Measurements from ENCODE around the gene TCP11.

Gene TCP11

DNA sequence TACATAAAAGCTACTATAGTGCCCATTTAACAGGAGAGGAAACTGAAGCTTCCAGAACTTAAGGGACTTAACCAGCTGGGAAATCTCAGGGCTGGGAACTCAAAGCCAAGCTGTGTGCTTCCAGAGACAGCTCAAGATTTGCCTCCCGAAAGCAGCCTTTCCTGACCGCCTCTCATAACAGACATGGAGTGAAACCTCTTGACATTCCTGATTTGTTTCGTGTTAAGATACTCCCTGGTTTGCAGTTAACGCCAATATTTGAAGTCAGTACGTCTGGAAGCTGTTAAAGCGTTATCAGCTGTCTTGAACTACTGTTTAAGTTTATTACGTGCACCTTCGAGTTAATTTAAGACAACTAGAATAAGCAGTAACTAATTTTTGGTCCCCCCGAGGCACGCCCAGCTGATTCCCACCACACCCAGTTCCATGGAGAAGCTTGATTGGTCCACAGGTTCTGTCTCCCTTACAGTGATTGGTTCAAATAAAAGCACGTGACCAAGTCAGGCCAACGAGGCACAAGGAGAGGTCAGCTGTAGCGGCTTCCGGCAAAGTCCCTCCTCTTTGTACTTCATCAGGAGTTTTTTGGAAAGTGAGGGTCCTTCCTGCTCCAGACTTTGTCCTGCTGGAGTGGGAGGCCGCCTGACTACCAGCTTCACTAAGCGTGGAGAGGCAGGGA lies 8.9 kb upstream of the TCP11 start:
- no peak overlapping the region for H3K4me3 ChIP-seq (ENCODE audit: low read depth, low read length)
- no peak for TF ChIP-seq CTCF (conservative IDR thresholded peaks at IDR 0.05; ENCODE audit: low read depth, low read length)
- no peak for DNase-seq (ENCODE audit: low read depth)

GRCh38 chr6:35148167-35148741 lies 7.1 kb upstream of the TCP11 start:
- no peak for TF ChIP-seq CTCF (conservative IDR thresholded peaks at IDR 0.05; ENCODE audit: low read depth, low read length)
- H3K4me3 ChIP-seq (ENCODE audit: low read depth, low read length), result no peak overlapping the region
- DNase-seq (ENCODE audit: low read depth), result no peak

DNA sequence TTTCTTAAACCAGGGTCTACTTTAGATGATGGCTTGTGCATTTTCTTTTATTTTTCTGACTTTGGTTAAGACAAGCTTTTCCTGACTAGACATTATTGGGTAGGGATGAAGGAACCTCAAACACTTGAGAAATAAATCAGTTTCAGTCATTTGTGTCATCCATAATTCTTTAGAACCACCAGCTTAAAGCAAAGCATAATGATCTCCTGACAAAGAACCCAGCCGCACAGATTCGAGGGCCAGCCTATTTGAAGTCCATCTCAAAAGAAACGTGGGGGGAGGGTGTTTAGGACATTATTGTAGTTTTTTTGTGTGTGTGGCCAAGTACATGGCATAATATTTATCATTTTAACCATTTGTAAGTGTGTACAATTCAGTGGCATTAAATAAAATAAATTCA lies 6.3 kb upstream of the TCP11 start:
- no peak overlapping the region for H3K4me3 ChIP-seq (ENCODE audit: low read depth, low read length)
- TF ChIP-seq CTCF (conservative IDR thresholded peaks at IDR 0.05; ENCODE audit: low read depth, low read length), result no peak
- DNase-seq (ENCODE audit: low read depth), result no peak

- DNase-seq (ENCODE audit: low read depth), result no peak
- no peak for TF ChIP-seq CTCF (conservative IDR thresholded peaks at IDR 0.05; ENCODE audit: low read depth, low read length)
- H3K4me3 ChIP-seq (ENCODE audit: low read depth, low read length), result no peak overlapping the region
Measured at GRCh38 chr6:35147026-35147425, 5.9 kb upstream of the TCP11 start.

- H3K4me3 ChIP-seq (ENCODE audit: low read depth, low read length), result no peak overlapping the region
- TF ChIP-seq CTCF (conservative IDR thresholded peaks at IDR 0.05; ENCODE audit: low read depth, low read length), result peak; percentile 79
- DNase-seq (ENCODE audit: low read depth), result peak; percentile 67
Measured at GRCh38 chr6:35146453-35146852, 5.3 kb upstream of the TCP11 start.

- no peak for DNase-seq (ENCODE audit: low read depth)
- no peak overlapping the region for H3K4me3 ChIP-seq (ENCODE audit: low read depth, low read length)
- no peak for TF ChIP-seq CTCF (conservative IDR thresholded peaks at IDR 0.05; ENCODE audit: low read depth, low read length)
Measured at GRCh38 chr6:35145757-35146156, 4.6 kb upstream of the TCP11 start.
